IPS-18c (cell line): ENCODE results near the gene GTF2IRD2.
"Not testable (repeated sequence)": the region's sequence is repeated elsewhere in the genome, so short reads cannot be mapped to it uniquely, and the experiment has no call there.

Source experiments
- H3K4me3 ChIP-seq: 2 replicates; pipeline ENCODE4 v1.7.0; 2013; ENCODE audit warnings: low read depth, mild to moderate bottlenecking, low read length, moderate library complexity; ENCODE audit not compliant: insufficient read depth
- H3K9me3 ChIP-seq: one replicate; pipeline ENCODE4 v1.6.1; 2013; ENCODE audit warnings: mild to moderate bottlenecking, low read length, moderate library complexity; ENCODE audit not compliant: control insufficient read depth, insufficient read depth

The GTF2IRD2 gene

DNA sequence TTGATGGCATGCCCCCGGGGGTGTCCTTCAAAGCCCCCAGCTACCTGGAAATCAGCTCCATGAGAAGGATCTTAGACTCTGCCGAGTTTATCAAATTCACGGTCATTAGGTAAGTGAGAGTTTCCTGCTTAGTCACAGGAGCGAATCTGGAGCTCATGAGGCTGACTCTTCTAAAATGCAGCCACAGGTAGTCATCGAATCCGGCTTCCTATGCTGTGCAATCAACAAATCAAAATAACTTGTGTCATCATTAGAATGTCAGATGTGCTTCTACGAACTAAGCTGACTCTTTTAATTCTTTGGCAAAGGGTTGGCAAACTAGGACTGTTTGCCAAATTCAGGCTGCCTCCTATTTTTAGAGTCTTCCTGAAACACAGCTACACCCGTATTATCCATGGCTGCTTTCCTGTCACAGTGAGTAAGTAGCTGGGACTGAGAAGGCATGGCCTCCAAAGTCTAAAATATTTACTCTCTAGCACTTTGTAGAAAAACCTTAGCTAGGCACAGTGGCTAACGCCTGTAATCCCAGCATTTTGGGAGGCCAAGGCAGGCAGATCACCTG lies 97.4 kb downstream of the GTF2IRD2 start:
- not testable (repeated sequence) for H3K4me3 ChIP-seq, H3K9me3 ChIP-seq
